HTERT RPE-1 (cell line): ENCODE measurements around the gene DPH5.
"Not testable (repeated sequence)": the region's sequence is repeated elsewhere in the genome, so short reads cannot be mapped to it uniquely, and the experiment has no call there.

Experiments
- in situ Hi-C: fragments of 300-500 bp; cut with MboI; formaldehyde crosslinking; loops from 4 replicates; pipeline ENCODE4 v1.14.3; 2020; ENCODE audit warnings: low sequenced_read_pairs

DPH5 gene

DNA sequence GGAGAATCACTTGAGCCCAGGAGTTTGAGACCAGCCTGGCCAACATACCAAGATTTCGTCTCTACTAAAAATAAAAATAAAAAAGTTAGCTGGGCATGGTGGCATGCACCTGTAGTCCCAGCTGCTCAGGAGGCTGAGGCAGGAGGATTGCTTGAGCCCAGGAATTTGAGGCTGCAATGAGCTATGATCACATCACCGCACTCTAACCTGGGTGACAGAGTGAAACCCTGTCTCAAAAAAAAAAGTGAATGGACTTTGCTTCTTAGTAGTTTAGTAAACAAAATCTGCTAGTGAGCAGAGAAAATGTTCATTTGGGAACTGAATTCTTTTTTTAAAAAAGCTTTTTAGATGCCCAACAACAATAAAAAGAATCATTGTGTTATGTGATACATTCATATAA lies 6.5 kb upstream of the DPH5 start:
- in situ Hi-C loops = not testable (repeated sequence)

DNA sequence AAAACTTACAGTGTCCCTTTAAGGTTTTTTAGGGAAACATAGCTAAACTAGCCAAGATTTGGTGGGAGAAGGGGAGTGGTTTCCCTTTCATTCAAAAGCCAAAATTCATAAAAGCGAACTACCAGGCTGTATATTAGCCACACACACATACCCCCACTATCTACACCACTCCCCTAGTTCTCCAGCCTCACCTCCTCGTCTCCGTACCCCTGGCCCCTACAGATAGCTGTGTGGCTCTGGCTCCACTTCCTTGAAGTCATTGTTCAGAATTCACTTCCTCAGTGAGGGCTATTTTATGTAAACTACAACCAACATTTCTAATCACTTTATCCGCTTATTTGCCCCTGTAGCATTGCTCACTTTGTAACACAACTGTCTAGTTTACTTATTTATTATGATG lies 5.3 kb upstream of the DPH5 start:
- in situ Hi-C loops = no loop called here

DNA sequence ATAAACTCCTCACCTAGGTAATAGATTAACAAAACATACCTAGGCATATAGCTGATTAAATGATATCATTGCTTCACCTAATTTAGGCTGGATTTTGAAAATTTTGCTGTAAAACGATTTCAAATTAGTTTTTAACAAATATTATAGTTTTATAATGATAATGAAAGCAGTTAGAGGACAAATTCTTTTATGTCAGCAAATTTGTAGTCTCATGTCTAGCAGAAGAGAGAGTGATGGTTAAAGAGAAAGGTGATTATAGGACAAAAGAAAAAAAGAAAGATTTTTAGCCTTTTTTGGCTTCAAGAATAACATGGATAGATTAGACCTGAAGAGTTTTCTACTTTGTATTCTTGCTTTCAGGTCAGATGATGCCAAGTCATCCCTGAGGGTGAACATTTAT lies 3.6 kb upstream of the DPH5 start:
- in situ Hi-C loops = no loop called here

DNA sequence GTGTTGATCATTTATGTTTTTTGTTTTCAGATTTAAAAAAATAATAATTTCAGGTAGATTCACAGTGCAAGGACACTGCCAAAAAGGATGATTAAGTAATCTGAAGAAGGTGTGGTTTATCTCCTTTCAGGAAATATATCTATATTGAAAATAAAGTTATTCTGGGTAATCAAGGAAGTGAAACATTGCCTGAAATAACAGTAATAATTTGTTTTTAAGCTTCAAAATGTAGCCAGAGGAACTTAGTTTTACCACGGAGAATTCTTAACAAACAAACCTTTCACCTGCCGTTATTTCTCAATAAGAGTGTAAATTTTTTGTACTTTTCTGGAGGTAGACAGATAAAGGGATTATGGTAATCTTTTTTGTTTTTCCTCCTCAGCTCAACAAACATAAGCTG lies 2.9 kb upstream of the DPH5 start:
- in situ Hi-C loops = no loop called here

DNA sequence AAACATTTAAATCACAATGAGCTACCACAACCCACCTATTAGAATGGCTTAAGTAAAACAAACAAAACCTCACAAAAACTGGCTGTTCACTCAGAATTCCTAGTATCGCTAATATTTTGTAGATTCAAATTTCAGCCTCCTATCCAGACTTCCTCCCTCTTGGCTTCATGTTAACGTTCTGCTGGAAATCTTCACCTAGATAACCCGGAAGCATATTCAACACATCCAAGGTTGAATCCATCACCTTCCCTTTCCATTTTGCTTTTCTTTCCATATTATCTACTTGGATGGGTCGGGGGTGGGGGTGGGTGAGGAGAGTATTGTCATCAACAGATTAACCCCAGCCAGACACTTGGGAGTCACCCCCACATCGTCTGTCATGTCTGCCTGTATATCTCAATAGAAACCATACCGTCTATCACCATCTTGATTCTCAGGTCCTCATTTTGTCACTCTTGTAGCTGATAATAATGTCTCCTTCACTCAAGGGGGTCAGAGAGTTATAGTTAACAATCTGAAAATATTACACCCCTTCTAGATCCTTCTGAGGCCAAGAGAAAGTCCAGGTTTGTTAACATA lies 1.7 kb upstream of the DPH5 start:
- in situ Hi-C loops = no loop called here

- in situ Hi-C loops = no loop called here
Measured at GRCh38 chr1:101026430-101026788, 825 bp upstream of the DPH5 start.

DNA sequence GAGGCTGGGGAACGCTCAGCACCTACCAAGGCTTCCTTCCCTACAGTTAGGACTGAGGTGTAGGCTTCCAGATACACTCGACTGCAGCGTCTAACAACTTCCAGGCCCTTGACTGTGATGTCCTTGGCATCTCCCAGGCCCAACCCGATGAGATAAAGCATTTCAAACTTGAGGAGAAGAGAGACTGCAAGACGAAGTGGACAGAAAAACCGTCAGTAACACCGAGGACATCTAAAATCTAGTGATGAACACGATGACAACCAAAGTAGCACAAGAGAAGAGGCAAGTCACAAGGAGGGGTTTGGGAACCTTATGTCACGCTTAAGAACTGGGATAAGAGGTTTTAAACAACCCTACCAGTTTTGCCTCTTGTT lies 314 bp downstream of the DPH5 start:
- in situ Hi-C loops = no loop called here

DNA sequence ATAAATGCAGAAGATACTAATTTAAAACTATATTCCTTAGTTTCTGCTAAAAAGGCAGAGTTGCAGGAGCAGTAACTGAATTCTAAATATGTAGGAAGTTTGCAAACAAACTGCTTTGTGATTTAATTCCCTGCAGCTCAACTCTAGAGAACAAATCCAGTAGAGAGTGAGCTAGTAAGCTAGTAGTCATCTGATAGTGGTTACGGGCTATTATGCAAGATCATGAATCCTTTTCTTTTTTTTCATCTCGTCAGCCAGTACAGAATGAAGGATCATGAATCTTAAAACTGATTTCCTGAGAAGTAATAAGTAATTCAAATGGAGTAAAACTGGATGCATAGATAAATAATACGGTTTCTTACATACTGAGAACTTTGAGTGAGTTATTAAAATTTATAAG lies 3.3 kb downstream of the DPH5 start:
- in situ Hi-C loops = no loop called here

- in situ Hi-C loops = no loop called here
Measured at GRCh38 chr1:101017448-101017847, 8.1 kb downstream of the DPH5 start.

DNA sequence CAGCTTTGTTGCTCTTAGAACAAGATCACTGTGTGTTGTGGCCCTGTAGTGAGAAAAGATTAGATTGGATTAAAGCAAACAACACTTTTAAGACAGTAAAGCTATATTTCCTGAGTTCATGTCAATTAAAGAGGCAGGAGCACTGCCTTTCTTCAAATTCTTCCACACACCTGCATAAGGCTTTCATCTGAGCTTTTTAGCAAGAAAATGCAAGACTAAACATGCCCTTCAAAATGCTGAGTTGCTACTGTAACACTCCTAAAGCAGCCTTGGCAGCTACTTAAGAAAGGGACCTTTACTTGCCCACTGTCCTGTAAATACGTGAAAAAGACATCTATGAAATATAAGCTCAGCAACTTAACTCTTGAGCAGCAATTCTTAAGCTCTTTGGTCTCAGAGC lies 11.8 kb downstream of the DPH5 start:
- in situ Hi-C loops = no loop called here

DNA sequence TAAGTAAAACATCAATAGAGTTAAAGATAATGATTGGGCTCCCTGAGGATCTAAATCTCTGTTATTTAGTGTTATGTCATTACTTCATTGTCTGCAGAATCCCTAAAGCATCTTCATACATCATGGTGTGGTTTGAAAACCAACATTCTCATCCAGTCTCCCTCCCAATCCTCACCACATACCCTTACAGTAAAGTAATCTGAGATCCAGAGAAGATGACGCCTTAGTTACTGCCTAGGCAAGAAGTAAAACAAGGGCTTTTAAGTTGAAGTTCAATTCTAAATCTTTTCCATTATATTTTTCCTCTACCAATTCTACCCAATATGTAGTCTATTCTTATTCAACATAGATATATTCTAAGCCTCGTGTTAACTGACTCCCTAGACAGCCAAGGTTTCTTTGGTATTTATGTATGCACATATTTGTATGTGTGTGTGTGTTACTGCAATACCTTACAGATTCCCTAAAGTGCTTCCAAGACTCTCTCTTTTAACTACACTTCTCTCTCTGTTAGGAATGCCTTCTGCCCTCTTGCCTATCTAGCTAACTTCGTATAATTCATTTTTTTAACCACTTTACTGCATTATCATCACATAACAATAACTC lies 17.3 kb downstream of the DPH5 start:
- in situ Hi-C loops = no loop called here

DNA sequence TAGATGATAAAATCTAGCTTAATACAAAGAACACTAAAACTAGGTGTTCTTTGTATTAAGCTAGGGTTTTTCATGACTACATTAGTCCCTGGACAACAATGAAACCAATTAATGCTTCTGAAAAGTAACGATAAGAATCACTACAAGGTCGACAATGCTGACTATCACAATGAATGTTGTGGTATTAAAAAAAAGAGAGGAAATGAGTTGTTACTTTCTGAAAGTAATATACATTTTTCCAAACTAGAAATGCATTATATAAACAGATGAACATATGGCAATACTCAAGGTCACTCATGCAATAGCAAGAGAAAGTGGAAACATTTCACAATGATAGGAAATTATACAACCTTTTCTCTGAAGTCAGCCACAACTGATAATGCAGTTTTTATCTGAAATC lies 19.0 kb downstream of the DPH5 start:
- in situ Hi-C loops = no loop called here

DNA sequence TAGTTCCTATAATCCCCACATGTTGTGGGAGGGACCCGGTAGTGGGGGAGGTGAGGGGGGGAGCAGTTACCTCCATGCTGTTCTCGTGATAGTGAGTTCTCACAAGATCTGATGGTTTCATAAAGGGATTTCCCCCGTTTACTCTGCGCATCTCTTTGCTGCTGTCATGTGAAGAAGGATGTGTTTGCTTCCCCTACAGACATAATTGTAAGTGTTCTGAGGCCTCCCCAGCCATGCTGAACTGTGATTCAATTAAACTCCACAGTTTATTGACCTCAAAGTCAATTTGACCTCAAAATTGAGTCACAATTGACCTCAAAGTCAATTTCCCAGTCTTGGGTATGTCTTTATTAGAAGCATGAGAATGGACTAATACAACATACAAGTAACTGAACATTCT lies 19.7 kb downstream of the DPH5 start:
- in situ Hi-C loops = no loop called here

- in situ Hi-C loops = no loop called here
Measured at GRCh38 chr1:101005183-101005582, 20.4 kb downstream of the DPH5 start.

DNA sequence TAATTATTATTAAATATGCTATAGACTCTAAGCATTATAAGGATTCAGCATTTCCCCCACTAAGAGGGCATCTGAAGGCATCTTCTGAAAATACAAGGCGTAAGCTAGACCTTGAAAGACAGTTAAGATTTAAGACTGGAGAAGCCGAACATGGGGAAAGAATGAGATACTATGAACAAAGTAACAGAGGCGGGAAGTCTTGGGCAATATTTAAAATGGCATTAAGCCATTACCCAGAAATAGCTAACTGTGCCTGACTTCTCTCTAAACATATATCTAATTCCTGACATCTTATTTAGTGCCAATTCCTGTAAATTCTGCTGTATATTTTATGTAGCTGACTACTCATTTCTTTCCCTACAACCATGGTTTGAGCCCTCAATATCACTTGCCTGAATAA lies 20.9 kb downstream of the DPH5 start:
- in situ Hi-C loops = no loop called here

- in situ Hi-C loops = no loop called here
Measured at GRCh38 chr1:101004061-101004460, 21.5 kb downstream of the DPH5 start.

DNA sequence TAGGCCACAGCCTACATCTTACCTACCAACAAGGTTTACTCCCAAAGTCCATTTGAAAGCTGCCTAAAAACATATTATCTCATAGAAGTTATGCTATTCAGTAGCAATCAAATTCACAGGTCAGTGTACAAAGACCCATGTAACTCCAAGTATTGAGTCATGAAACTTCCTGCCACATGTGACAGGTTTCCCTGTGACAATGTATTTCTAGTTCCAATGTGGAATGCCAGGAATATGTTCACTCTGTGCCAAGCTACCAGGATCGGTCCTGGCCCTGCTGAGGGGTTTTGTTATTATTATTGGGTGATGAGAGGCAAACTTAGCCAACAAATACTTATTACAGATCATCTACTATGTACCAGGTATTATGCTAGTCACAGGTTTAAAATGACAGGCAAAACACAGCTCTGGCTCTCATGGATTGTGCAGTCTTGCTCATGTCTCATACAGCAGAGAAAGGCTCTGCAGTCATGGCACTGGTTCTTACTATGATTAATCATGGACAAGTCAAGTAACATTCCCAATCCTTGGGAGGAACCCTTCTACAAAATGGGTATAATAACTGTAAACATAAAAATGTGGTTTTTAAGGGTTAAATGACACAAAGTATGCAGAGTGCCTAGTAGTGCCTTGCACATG lies 22.5 kb downstream of the DPH5 start:
- in situ Hi-C loops = no loop called here

- in situ Hi-C loops = no loop called here
Measured at GRCh38 chr1:101002551-101002950, 23.0 kb downstream of the DPH5 start.

DNA sequence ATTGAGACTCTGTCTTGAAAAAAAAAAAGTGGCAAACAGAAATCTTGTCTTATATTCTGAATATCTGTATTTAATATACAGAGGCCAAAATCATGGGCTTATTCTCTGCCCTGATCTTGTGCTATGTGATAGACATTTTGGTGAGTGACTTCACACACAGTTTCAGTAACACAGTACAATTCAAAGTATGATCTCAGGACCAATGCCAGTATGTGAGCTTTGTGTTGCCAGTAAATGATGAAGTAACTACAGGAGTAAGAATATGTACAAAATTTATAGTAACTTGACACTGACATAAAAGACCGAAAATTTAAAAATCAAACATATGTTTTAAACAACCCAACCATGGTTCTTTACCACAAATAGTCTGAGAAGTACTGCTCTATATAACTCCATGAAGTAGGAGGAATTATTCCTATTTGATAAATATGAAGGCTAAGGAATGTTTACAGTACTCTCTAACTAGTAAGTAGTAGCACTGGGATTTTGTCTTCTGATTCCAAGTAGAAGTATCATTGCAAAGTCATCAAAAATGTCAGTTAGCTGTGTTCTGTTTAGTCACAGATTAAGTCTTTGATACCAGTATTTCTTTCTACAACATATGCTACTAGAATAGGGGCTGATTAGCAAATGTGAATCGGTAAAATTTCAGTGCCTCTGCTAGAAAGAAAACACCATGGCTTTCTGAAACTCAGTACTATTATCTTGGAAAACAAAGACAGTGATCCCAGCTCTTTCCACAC lies 25.3 kb downstream of the DPH5 start:
- in situ Hi-C loops = no loop called here

DNA sequence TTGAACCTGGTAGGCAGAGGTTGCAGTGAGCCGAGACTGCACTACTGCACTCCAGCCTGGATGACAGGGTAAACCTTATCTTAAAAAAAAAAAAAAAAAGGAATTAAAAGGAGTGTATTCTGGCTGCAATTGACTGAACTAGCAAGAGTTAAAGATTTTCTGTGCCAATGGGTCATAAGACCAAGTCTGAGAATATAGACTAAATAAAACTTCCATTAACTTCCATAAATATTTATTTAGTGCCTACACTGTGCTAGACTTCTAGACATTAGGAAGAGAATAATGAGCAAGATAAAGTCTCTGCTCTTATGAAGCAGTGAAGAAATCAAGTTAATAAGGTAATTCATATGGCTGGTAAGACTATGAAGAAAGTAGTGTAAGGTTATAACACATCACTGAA lies 27.2 kb downstream of the DPH5 start:
- in situ Hi-C loops = no loop called here

GRCh38 chr1:100995198-100995988 lies 30.2 kb downstream of the DPH5 start:
- in situ Hi-C loops = no loop called here
